Right lobe of liver (tissue), 6 donors: ENCODE measurements around the gene SPRR2A. TPM values are rescaled to one million over a fixed set of nuclear protein-coding genes. Genes with fewer than 3 reads are reported as not detected.
"Not testable (repeated sequence)": the region's sequence is repeated elsewhere in the genome, so short reads cannot be mapped to it uniquely, and the experiment has no call there.

ENCODE experiments used
- ATAC-seq, 4 donors: fragments of 200-7000 bp; cut with Tn5 transposase; one replicate each; pipeline ENCODE4 v1.9.1; 2020; ENCODE audit warnings: mild to moderate bottlenecking in 4 of 4, moderate library complexity in 4 of 4
- DNase-seq, 3 donors: peaks; one replicate each; pipeline ENCODE4 v3.0.0-alpha.2; 2020
- H3K27ac ChIP-seq, 3 donors: fragments of 200-600 bp; one replicate each; pipeline ENCODE4 v1.8.0; 2022
- H3K27me3 ChIP-seq, 2 donors: fragments of 200-600 bp; one replicate each; pipeline ENCODE4 v1.8.0; 2022
- H3K36me3 ChIP-seq, 4 donors: fragments of 200-600 bp; sonication (generic) in 1 of 4; one replicate each; pipeline versions ENCODE4 v1.5.1 to v1.8.0; 2017 to 2022; ENCODE audit warnings: control low read depth in 1 of 4
- H3K4me1 ChIP-seq, 4 donors: fragments of 200-600 bp; sonication (generic) in 1 of 4; one replicate each; pipeline versions ENCODE4 v1.5.1 to v1.8.0; 2017 to 2022; ENCODE audit warnings: control low read depth in 1 of 4
- H3K4me3 ChIP-seq, 3 donors: fragments of 200-600 bp; one replicate each; pipeline ENCODE4 v1.8.0; 2022
- H3K9me3 ChIP-seq, 4 donors: fragments of 200-600 bp; sonication (generic) in 1 of 4; one replicate each; pipeline versions ENCODE4 v1.5.1 to v1.8.0; 2017 to 2022; ENCODE audit warnings: control low read depth in 1 of 4
- POLR2A ChIP-seq: fragments of 450-650 bp; IDR thresholded peaks from one replicate; pipeline ENCODE4 v1.6.1; 2017; ENCODE audit warnings: antibody characterized with exemption, mild to moderate bottlenecking
- WGBS: methylation state at CpG from one replicate; pipeline ENCODE4 v1.1.6; 2018; ENCODE audit warnings: low coverage, low lambda C conversion rate; ENCODE audit not compliant: insufficient coverage; ENCODE audit errors: missing lambda C conversion rate; 5-methylcytosine and 5-hydroxymethylcytosine counted together
- intact Hi-C, 2 donors: fragments of 100-400 bp; cut with DNase I; formaldehyde crosslinking; loops; one replicate each; pipeline versions ENCODE4 v1.11.2 to v1.14.1; 2022
- total RNA-seq, 6 experiments: library from RNA; depleted of rRNA in 2 of 6; stranded (reverse); fragments of >200 nt in 2 of 6; fragmentation: NEBNext Ultra II Directional in 3 of 6; extraction: Animal tissue kit (Norgen Biotek cat#: 25700) in 3 of 6; gene quantifications; one replicate each; pipeline versions ENCODE4 v1.1.0 to v1.2.4, GENCODE V29; 2016 to 2023
- TF ChIP-seq, protein P1 (sequence below), 4 donors: fragments of 200-600 bp in 3 of 4; fragments of 450-650 bp in 1 of 4; IDR thresholded peaks; one replicate each; pipeline versions ENCODE4 v1.5.1 to v1.8.0; 2016 to 2022; ENCODE audit warnings: antibody characterized with exemption in 4 of 4, mild to moderate bottlenecking in 2 of 4
- donor health status: DM: no; HTN: yes; CAD: no.
- donor health status: DM: no; HTN: no; CAD: no.
- donor health status: DM: no; HTN: no; CAD: no.
- donor health status: DM: no; HTN: yes; CAD: no.
- donor health status: DM: no; HTN: yes; CAD: no.

Gene SPRR2A
- total RNA-seq, 6 experiments from 2014 or later = 0.40 TPM; not detected in 5

DNA sequence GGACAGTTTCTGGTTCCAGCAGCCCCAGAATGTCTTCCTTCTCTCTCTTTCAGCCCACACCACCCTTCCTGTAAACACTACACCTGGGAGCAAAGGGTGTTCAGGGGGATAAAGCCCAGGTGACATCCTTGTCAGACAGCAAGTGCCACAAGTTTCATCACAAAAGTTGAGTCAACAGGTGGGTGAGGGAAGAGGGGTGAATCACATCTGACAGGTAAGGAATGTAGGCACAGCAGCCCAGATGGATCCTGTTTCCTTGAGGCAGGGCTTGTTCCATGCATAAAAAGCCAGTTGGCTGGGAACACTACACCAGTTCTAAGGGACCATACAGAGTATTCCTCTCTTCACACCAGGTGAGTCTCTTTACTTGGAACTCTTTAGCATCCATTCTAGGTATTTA lies 26.4 kb downstream of the SPRR2A start, which contains the start of gene SPRR1B:
Gene SPRR1B, plus strand, starts transcription at position 309 of the 400 bp plus-strand sequence. CDS start 1,143 bp downstream, outside the sequence.
- Histone ChIP-seq H3K4me1 (no peaks in the 10 kb centered on the region), H3K36me3 (no peaks in the 10 kb centered on the region), H3K4me3 (no peak within 1 kb of the TSS), H3K27ac (no peak within 1 kb of the TSS), H3K27me3 (no peaks in the 10 kb centered on the region), H3K9me3 (no peaks in the 10 kb centered on the region)
- TF ChIP-seq, protein P1, sequence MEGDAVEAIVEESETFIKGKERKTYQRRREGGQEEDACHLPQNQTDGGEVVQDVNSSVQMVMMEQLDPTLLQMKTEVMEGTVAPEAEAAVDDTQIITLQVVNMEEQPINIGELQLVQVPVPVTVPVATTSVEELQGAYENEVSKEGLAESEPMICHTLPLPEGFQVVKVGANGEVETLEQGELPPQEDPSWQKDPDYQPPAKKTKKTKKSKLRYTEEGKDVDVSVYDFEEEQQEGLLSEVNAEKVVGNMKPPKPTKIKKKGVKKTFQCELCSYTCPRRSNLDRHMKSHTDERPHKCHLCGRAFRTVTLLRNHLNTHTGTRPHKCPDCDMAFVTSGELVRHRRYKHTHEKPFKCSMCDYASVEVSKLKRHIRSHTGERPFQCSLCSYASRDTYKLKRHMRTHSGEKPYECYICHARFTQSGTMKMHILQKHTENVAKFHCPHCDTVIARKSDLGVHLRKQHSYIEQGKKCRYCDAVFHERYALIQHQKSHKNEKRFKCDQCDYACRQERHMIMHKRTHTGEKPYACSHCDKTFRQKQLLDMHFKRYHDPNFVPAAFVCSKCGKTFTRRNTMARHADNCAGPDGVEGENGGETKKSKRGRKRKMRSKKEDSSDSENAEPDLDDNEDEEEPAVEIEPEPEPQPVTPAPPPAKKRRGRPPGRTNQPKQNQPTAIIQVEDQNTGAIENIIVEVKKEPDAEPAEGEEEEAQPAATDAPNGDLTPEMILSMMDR (IDR thresholded peaks at IDR 0.05) = no peak
- TF ChIP-seq POLR2A = no peak
- DNase-seq = no peak
- ATAC-seq = no peak
- intact Hi-C loops = no loop called here

DNA sequence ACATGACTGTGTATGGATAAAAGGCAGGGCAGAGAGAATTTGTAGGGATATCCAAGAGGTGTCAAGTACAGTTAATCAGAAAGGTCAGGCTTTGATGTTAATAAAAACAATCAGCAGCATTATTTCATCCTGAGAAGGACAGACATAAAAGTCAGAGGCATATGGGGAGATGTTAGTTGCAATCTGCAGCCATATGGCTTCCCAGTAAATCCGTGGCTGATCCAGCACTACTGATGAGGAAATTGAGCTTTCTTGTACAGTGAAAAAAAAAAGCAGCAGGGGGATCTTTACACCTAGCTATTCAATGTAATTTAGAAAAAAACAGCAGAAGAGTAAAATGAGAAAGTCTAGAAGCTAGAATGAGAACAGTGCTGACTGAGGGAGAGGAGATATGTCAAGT lies 28.5 kb downstream of the SPRR2A start:
- intact Hi-C loops = no loop called here
- no peak for TF ChIP-seq POLR2A
- TF ChIP-seq, protein P1 (IDR thresholded peaks at IDR 0.05) = no peak
- DNase-seq = no peak
- H3K36me3 ChIP-seq = no peaks in the 10 kb centered on the region
- no peaks in the 10 kb centered on the region for H3K9me3 ChIP-seq
- ATAC-seq = no peak
- no peak overlapping the region for H3K4me3 ChIP-seq
- no peak overlapping the region for H3K27ac ChIP-seq
- no peaks in the 10 kb centered on the region for H3K27me3 ChIP-seq
- no peaks in the 10 kb centered on the region for H3K4me1 ChIP-seq
- WGBS = 40% methylated on average over 1 of the region's 1 CpG

DNA sequence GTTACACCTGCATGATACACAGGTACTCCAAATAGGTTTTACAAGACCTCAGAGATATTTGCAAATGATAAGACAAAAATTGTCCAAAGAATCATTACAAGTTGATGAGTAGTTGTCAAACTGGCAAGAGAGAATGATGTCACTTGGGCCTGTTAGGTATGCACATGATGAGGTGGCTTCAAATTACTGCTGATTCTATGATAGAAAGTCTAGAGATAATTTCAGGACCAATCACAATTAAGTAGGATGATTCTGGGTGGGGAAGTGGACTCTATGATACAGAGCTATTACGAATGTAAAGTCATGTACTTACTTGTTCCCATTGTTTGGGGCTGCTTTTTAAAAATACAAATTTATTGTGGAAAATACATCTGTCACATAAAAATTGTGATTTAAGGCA lies 31.5 kb downstream of the SPRR2A start:
- Histone ChIP-seq H3K36me3 (no peaks in the 10 kb centered on the region), H3K4me1 (no peaks in the 10 kb centered on the region), H3K27me3 (no peaks in the 10 kb centered on the region), H3K27ac (no peak overlapping the region), H3K9me3 (no peaks in the 10 kb centered on the region), H3K4me3 (no peak overlapping the region)
- TF ChIP-seq, protein P1 (IDR thresholded peaks at IDR 0.05) = no peak
- TF ChIP-seq POLR2A = no peak
- no peak for DNase-seq
- ATAC-seq = no peak
- WGBS = 15% methylated on average over 1 of the region's 1 CpG
- intact Hi-C loops = no loop called here

DNA sequence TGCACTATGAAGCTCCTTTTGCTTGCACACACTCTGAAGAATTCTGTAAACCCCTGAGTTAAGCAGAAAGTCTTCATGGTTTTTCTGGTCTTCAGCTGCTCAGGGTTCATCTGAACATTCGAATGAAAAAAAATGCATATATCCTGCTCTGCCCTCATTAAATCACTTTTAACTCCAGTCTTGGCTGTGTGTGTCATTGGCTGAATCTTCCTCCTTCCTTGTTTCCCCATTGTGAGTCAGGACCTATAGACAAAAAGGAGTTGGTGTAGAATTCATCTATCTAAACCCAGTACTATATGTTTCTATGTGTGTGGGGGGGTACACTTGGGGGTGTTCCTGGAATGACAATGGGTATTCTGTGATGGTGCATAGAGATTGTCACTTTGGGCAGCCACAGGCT lies 32.9 kb downstream of the SPRR2A start:
- no peak for DNase-seq
- H3K27ac ChIP-seq = no peak overlapping the region
- no peaks in the 10 kb centered on the region for H3K36me3 ChIP-seq
- no peaks in the 10 kb centered on the region for H3K9me3 ChIP-seq
- no peak overlapping the region for H3K4me3 ChIP-seq
- no peaks in the 10 kb centered on the region for H3K4me1 ChIP-seq
- no peak for ATAC-seq
- 61% methylated on average over 1 of the region's 1 CpG for WGBS
- no peaks in the 10 kb centered on the region for H3K27me3 ChIP-seq
- no peak for TF ChIP-seq POLR2A
- TF ChIP-seq, protein P1 (IDR thresholded peaks at IDR 0.05) = no peak
- intact Hi-C loops = no loop called here

DNA sequence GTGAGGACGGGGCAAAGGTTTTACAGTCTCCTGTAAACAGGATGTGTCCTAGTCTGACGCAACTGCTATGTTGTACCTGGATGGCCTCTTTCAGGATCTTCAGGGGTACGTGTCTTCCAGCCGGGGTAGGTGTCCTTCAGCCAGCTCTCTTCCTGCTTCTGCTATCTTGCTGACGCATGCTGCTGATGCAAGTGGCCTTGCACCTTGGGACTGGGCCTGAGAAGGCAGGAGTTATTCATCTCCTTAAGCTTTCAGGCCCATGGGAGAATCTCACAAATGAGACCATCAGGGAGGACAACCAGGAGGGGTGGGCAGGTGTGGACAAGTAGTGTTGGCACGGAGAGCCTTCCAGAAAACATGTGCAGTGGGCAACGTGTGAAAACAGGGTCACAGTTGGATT lies 34.2 kb downstream of the SPRR2A start:
- Histone ChIP-seq H3K4me1 (no peaks in the 10 kb centered on the region), H3K4me3 (no peak overlapping the region), H3K27ac (no peak overlapping the region), H3K27me3 (no peaks in the 10 kb centered on the region), H3K36me3 (no peaks in the 10 kb centered on the region), H3K9me3 (no peaks in the 10 kb centered on the region)
- WGBS = 62% methylated on average over 5 of the region's 7 CpGs
- no peak for ATAC-seq
- DNase-seq = no peak
- intact Hi-C loops = no loop called here
- TF ChIP-seq POLR2A = no peak
- TF ChIP-seq, protein P1 (IDR thresholded peaks at IDR 0.05) = no peak

DNA sequence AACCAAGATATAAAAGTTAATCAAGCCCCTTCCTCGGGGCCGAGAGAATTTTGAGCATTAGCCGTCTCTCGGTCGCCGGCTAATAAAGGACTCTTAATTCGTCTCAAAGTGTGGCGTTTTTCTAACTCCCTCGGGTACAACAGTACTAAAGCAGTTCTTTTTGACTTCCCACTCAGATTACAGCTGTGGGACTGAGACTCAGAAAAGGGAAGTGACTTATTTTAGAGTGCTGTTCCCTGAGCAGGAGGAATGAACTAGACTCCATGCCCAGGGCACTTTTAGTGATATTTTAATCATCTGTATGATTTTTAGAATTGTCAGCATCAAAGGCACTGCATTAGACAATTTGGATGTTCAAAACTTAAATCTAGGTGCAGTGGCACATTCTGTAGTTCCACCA lies 35.0 kb downstream of the SPRR2A start:
- DNase-seq, H3K27me3 ChIP-seq, intact Hi-C loops, H3K4me3 ChIP-seq, H3K36me3 ChIP-seq, H3K4me1 ChIP-seq, H3K27ac ChIP-seq, H3K9me3 ChIP-seq, ATAC-seq: not testable (repeated sequence)
- 64% methylated on average over 9 of the region's 9 CpGs for WGBS

DNA sequence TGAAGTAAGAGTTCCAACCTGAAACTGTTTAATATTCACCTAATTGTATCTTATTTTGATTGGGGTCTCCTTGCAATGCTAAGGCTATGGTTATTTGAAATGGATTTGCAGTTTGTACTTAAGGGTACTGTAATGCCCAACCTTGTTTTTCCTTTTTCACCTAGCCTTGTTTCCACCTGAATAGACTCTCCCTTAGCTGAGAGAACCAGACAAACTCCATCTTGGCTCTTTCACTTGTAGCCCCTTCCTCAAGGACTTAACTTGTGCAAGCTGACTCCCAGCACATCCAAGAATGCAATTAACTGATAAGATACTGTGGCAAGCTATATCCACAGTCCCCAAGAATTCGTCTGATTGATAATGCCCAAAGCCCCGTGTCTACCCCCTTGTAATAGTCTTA lies 35.5 kb downstream of the SPRR2A start:
- H3K36me3 ChIP-seq, H3K27ac ChIP-seq, H3K4me1 ChIP-seq, H3K9me3 ChIP-seq, ATAC-seq, intact Hi-C loops, DNase-seq, H3K4me3 ChIP-seq, H3K27me3 ChIP-seq: not testable (repeated sequence)
- WGBS = 7% methylated on average over 2 of the region's 2 CpGs
